H1 (cell line): ENCODE results near the gene UCP2.

ENCODE experiments used
- JUND ChIP-seq: IDR thresholded peaks from 2 replicates; pipeline ENCODE4 v1.6.1; 2011; ENCODE audit warnings: mild to moderate bottlenecking, improper control_type of control experiment, low read length
- NANOG ChIP-seq: IDR thresholded peaks from 2 replicates; pipeline ENCODE4 v1.6.1; 2011; ENCODE audit warnings: low read length, low read depth, mild to moderate bottlenecking, inconsistent platforms; ENCODE audit not compliant: insufficient read depth, poor library complexity, severe bottlenecking
- POLR2A ChIP-seq, 2 experiments: IDR thresholded peaks; 1 replicate in 1 of 2; 2 replicates in 1 of 2; pipeline ENCODE4 v1.6.1; 2011; ENCODE audit warnings: low read depth in 2 of 2, low read length in 2 of 2, mild to moderate bottlenecking in 2 of 2; ENCODE audit errors: control extremely low read depth in 1 of 2
- SP4 ChIP-seq: IDR thresholded peaks from 2 replicates; pipeline ENCODE4 v1.6.1; 2012; ENCODE audit warnings: low read length, inconsistent platforms

GRCh38 chr11:74030723-74031676 is 48.4 kb upstream of the UCP2 start:
- no peak for TF ChIP-seq POLR2A (IDR thresholded peaks at IDR 0.05; ENCODE audit: control extremely low read depth in 1 of 2, low read depth in 2 of 2, low read length in 2 of 2)
- TF ChIP-seq SP4: no peak
- no peak for TF ChIP-seq JUND
- TF ChIP-seq NANOG: no peak
